OCI-LY3 (cell line): ENCODE data around the gene VRK2.
"Not testable (repeated sequence)": the region's sequence is repeated elsewhere in the genome, so short reads cannot be mapped to it uniquely, and the experiment has no call there.

Experiments
- H2AFZ ChIP-seq: fragments of 200-600, 300-600 bp; shearing (Covaris generic); 2 replicates; pipeline ENCODE4 v1.6.0; 2014; ENCODE audit warnings: antibody characterized with exemption, low read depth, low read length
- H3K27ac ChIP-seq: fragments of 200-600, 300-600 bp; sonication (generic); 2 replicates; pipeline ENCODE4 v1.5.1; 2014; ENCODE audit warnings: mild to moderate bottlenecking, low read length, moderate library complexity, mixed read lengths
- H3K27me3 ChIP-seq: fragments of 200-600, 300-600 bp; sonication (generic); 2 replicates; pipeline ENCODE4 v1.6.1; 2014; ENCODE audit warnings: low read depth, low read length, mixed read lengths
- H3K36me3 ChIP-seq: fragments of 200-600, 300-600 bp; sonication (generic); replicated peaks from 2 replicates; pipeline ENCODE3; 2014; ENCODE audit warnings: low read depth, low read length, mixed read lengths
- H3K4me1 ChIP-seq: fragments of 300-600, 200-600 bp; sonication (generic); 2 replicates; pipeline ENCODE4 v1.6.1; 2014; ENCODE audit warnings: low read length, mixed read lengths
- H3K4me2 ChIP-seq: fragments of 200-600, 300-600 bp; sonication (generic); 2 replicates; pipeline ENCODE4 v1.6.1; 2014; ENCODE audit warnings: low read length, mixed read lengths
- H3K4me3 ChIP-seq: fragments of 300-600, 200-600 bp; sonication (generic); 2 replicates; pipeline ENCODE4 v1.5.1; 2014; ENCODE audit warnings: antibody characterized with exemption, mild to moderate bottlenecking, low read length, moderate library complexity
- H3K79me2 ChIP-seq: fragments of 300-600, 200-600 bp; shearing (Covaris generic); 2 replicates; pipeline ENCODE4 v1.6.1; 2014; ENCODE audit warnings: mild to moderate bottlenecking, low read length, mixed read lengths
- H3K9ac ChIP-seq: fragments of 300-600, 200-600 bp; shearing (Covaris generic); 2 replicates; pipeline ENCODE4 v1.6.0; 2014; ENCODE audit warnings: mild to moderate bottlenecking, low read length, moderate library complexity
- H3K9me3 ChIP-seq: fragments of 200-600, 300-600 bp; shearing (Covaris generic); 2 replicates; pipeline ENCODE4 v1.6.1; 2014; ENCODE audit warnings: low read length, mixed read lengths; ENCODE audit not compliant: insufficient read depth
- H4K20me1 ChIP-seq: fragments of 200-600, 300-600 bp; sonication (generic); 2 replicates; pipeline ENCODE4 v1.6.1; 2016; ENCODE audit warnings: low read length, mixed read lengths; ENCODE audit not compliant: insufficient read depth
- EZH2phosphoT487 ChIP-seq: fragments of 200-600 bp; shearing (Covaris generic); IDR thresholded peaks from 2 replicates; pipeline ENCODE4 v1.6.1; 2018; ENCODE audit warnings: antibody characterized with exemption, mixed run types, low read depth
- TF ChIP-seq, protein P1 (sequence below): fragments of 200-600, 300-600 bp; sonication (generic); IDR thresholded peaks from 2 replicates; pipeline ENCODE4 v1.5.1; 2014; ENCODE audit warnings: antibody characterized with exemption, low read length, low read depth

The VRK2 gene

DNA sequence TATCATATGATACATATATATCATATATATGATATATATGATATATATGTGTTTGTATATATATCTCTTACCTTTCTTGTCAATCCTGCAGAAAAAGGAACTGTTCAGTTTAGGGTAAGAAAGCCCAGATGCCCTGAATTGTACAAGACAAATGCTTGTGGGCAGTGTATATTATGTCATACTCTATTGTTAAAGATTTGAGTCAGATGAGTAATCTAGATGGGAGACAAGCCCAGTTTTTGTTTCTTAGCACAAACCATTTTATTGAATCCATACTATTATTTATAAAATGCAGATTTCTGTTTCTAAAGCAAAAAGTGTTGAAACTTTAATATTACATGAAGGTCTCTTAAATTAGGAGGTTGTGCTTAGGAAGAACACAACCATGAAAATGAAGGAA lies 90.6 kb downstream of the VRK2 start:
- Histone ChIP-seq H3K9ac (no peak overlapping the region), H3K27ac (no peak overlapping the region), H2AFZ (no peak overlapping the region), H4K20me1 (no peaks in the 10 kb centered on the region), H3K4me1 (no peaks in the 10 kb centered on the region), H3K4me2 (no peak overlapping the region), H3K9me3 (no peaks in the 10 kb centered on the region), H3K36me3 (peaks cover 5% of the 10 kb centered on the region), H3K79me2 (no peaks in the 10 kb centered on the region), H3K27me3 (no peaks in the 10 kb centered on the region), H3K4me3 (no peak overlapping the region)
- TF ChIP-seq, protein P1, sequence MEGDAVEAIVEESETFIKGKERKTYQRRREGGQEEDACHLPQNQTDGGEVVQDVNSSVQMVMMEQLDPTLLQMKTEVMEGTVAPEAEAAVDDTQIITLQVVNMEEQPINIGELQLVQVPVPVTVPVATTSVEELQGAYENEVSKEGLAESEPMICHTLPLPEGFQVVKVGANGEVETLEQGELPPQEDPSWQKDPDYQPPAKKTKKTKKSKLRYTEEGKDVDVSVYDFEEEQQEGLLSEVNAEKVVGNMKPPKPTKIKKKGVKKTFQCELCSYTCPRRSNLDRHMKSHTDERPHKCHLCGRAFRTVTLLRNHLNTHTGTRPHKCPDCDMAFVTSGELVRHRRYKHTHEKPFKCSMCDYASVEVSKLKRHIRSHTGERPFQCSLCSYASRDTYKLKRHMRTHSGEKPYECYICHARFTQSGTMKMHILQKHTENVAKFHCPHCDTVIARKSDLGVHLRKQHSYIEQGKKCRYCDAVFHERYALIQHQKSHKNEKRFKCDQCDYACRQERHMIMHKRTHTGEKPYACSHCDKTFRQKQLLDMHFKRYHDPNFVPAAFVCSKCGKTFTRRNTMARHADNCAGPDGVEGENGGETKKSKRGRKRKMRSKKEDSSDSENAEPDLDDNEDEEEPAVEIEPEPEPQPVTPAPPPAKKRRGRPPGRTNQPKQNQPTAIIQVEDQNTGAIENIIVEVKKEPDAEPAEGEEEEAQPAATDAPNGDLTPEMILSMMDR = no peak
- TF ChIP-seq EZH2phosphoT487 = no peak

DNA sequence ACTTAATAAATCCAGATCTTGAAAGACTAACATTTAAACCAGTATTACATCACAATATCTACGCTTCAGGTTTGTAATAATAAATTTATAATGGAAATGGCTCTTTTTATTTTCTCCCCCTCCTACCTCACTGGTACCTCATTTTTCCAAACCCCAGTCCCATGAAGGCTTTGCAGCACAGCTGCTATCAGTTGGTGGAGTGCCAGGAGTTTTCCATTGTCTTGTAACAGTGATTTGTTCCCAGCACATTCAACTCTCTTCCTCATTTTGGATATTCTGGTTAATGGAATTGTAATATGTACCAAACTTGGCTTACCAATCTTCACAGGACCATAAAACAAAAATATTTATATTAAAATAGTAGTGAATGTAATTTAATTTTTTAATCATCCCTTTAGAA lies 91.2 kb downstream of the VRK2 start:
- H3K27me3 ChIP-seq = no peaks in the 10 kb centered on the region
- TF ChIP-seq, protein P1 = no peak
- TF ChIP-seq EZH2phosphoT487 = no peak
- H3K27ac ChIP-seq = no peak overlapping the region
- peaks cover 2% of the 10 kb centered on the region for H3K36me3 ChIP-seq
- H3K4me2 ChIP-seq = no peak overlapping the region
- no peaks in the 10 kb centered on the region for H3K4me1 ChIP-seq
- no peaks in the 10 kb centered on the region for H3K9me3 ChIP-seq
- no peaks in the 10 kb centered on the region for H3K79me2 ChIP-seq
- H4K20me1 ChIP-seq = no peaks in the 10 kb centered on the region
- no peak overlapping the region for H2AFZ ChIP-seq
- no peak overlapping the region for H3K9ac ChIP-seq
- no peak overlapping the region for H3K4me3 ChIP-seq

DNA sequence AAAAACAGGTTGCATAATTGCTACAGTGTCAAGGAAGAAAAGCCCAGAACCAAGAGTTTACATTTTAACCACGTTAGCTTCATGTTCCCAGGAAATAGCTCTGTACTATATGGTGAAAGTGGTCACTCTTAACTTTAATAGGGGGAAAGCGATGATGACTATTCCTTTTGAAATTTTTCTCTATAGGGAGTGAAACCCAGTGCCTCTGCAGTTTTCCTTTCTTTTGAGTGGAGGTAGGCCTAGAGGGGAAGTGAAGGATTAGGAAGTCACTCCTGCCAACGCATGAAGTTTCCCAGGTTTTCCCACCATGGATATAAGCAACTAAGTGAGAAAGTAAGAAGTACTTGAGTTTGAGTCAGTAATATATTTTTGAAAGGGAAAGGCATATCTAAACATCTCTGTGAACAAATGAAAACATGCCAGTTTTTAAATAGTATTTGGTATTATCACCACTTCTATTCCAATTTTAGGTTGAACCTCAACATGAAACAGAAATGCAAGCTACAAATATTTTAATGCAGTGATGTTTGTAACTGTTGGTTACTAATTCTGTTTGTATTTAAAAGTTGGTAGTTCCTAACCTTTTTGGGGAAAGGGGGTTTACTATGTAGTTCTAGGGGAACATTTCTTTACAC lies 91.9 kb downstream of the VRK2 start:
- H3K9me3 ChIP-seq = no peaks in the 10 kb centered on the region
- H3K27ac ChIP-seq = no peak overlapping the region
- H3K4me1 ChIP-seq = no peaks in the 10 kb centered on the region
- no peak overlapping the region for H3K9ac ChIP-seq
- no peak overlapping the region for H2AFZ ChIP-seq
- no peak overlapping the region for H3K4me3 ChIP-seq
- peaks cover 2% of the 10 kb centered on the region for H3K36me3 ChIP-seq
- TF ChIP-seq EZH2phosphoT487 = no peak
- TF ChIP-seq, protein P1 = no peak
- no peaks in the 10 kb centered on the region for H3K79me2 ChIP-seq
- H3K27me3 ChIP-seq = no peaks in the 10 kb centered on the region
- no peak overlapping the region for H3K4me2 ChIP-seq
- no peaks in the 10 kb centered on the region for H4K20me1 ChIP-seq

DNA sequence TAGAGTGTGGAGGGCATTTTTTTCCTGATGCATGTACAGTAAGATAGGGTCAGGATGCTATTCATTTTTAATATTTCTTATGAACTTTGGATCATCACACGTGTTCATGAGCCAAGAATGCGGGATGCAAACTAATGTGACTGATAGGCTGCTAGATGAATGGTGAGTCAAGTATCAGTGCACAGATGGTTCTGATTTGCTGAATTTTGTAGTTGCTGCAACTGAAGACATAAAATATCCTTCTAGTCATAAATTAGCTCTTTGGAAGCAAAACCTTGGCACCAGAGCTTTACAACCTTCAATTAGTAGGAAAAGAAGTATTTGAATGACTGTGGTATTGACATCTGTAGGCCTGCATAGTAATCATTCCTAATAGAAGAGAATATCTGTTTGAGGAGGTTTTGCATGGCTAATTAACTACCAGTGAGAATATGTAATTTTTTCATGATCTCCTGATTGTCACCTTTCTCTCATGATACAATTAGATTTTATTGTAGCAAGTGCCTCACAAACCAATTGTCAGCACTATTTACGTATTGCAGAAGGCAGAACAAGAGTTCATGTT lies 94.0 kb downstream of the VRK2 start:
- Histone ChIP-seq H3K9ac (no peak overlapping the region), H3K36me3 (peaks cover 2% of the 10 kb centered on the region), H3K4me3 (no peak overlapping the region), H3K79me2 (no peaks in the 10 kb centered on the region), H3K27me3 (no peaks in the 10 kb centered on the region), H3K4me2 (no peak overlapping the region), H3K27ac (no peak overlapping the region), H4K20me1 (no peaks in the 10 kb centered on the region), H3K4me1 (no peaks in the 10 kb centered on the region), H2AFZ (no peak overlapping the region), H3K9me3 (no peaks in the 10 kb centered on the region)
- TF ChIP-seq, protein P1 = no peak
- no peak for TF ChIP-seq EZH2phosphoT487

DNA sequence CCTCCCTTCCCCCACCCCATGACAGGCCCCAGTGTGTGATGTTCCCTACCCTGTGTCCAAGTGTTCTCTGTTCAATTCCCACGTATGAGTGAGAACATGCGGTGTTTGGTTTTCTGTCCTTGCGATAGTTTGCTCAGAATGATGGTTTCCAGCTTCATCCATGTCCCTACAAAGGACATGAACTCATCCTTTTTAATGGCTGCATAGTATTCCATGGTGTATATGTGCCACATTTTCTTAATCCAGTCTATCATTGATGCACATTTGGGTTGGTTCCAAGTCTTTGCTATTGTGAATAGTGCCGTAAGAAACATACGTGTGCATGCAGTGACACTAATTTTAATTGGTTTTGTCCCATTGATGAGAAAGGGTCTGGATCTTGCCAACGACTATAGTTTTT lies 99.2 kb downstream of the VRK2 start:
- H3K9me3 ChIP-seq, H3K4me1 ChIP-seq, H3K4me2 ChIP-seq, H3K27me3 ChIP-seq, H2AFZ ChIP-seq, H4K20me1 ChIP-seq, H3K9ac ChIP-seq, H3K27ac ChIP-seq, H3K79me2 ChIP-seq, H3K36me3 ChIP-seq, H3K4me3 ChIP-seq: not testable (repeated sequence)
